Measurements from ENCODE around the gene HEATR5A.
A peak's percentile ranks its signal among the peaks of the same experiment; 100 is the strongest.

HEATR5A gene

DNA sequence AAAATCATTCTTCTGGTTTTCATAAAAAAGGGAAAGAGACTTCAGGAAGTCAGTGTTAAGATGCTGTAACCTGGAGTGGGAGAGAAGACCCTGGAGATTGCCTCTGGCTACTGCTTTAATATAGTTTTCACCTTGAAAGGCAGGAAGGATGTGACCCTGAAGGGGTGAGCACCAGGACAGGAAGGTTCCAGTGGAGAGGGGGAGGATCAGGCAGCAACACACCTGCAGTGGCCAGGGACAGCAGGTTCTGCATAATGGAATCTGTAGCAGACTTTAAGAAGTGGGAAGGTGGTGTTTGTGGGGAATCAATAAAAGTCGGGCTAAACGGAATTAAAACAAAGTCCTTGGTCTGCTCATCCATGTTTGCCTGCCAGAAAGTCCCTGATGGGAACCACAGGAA, 6.3 kb upstream of the HEATR5A start:
- H3K4me3 ChIP-seq (ENCODE audit: low read depth, low read length) = no peak overlapping the region
- TF ChIP-seq, protein P1, sequence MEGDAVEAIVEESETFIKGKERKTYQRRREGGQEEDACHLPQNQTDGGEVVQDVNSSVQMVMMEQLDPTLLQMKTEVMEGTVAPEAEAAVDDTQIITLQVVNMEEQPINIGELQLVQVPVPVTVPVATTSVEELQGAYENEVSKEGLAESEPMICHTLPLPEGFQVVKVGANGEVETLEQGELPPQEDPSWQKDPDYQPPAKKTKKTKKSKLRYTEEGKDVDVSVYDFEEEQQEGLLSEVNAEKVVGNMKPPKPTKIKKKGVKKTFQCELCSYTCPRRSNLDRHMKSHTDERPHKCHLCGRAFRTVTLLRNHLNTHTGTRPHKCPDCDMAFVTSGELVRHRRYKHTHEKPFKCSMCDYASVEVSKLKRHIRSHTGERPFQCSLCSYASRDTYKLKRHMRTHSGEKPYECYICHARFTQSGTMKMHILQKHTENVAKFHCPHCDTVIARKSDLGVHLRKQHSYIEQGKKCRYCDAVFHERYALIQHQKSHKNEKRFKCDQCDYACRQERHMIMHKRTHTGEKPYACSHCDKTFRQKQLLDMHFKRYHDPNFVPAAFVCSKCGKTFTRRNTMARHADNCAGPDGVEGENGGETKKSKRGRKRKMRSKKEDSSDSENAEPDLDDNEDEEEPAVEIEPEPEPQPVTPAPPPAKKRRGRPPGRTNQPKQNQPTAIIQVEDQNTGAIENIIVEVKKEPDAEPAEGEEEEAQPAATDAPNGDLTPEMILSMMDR (IDR thresholded peaks at IDR 0.05; ENCODE audit: low read depth, low read length) = no peak
- DNase-seq (ENCODE audit: low read depth, low spot score) = no peak
- in situ Hi-C loops (cut with HindIII; ENCODE audit: low sequenced_read_pairs) = no loop called here

DNA sequence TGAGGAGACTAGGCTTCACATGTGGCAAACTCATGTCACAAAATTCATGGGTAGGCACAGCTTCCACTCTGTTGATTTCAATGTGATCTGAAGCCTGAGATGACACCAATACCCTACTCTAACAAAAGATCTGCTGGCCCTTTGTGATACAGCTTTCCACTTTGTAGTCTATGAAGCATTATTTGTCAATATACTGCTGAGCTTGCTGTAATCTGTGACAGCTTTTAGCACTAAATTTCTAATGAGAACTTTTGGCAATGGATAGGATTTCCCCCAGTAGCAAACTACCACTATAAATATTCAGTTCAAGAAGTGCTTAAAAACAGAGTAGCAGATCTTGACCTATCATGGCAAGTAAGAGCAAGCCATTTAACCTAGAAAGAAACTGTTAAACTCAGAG, 5.6 kb upstream of the HEATR5A start:
- TF ChIP-seq, protein P1 (IDR thresholded peaks at IDR 0.05; ENCODE audit: low read depth, low read length) = no peak
- no peak overlapping the region for H3K4me3 ChIP-seq (ENCODE audit: low read depth, low read length)
- in situ Hi-C loops (cut with HindIII; ENCODE audit: low sequenced_read_pairs) = no loop called here
- no peak for DNase-seq (ENCODE audit: low read depth, low spot score)

DNA sequence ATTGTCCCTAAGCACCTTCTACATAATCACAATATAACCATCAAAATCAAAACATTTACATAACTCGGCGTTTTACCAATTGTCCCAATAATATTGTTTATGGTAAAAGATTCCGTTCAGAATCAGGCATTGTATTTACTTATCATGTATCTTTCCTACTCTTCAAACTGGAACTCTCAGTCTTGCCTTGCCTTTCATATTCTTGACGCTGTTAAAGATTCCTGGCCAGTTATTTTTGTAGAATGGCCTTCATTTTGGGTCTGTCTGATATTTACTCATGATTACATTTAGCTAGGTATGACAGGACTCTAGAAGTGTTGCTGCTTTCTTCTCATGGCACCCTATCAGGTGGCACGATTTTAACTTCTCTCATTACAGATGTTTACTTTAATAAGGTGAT, 850 bp upstream of the HEATR5A start:
- no peak overlapping the region for H3K4me3 ChIP-seq (ENCODE audit: low read depth, low read length)
- DNase-seq (ENCODE audit: low read depth, low spot score) = no peak
- TF ChIP-seq, protein P1 (IDR thresholded peaks at IDR 0.05; ENCODE audit: low read depth, low read length) = no peak
- in situ Hi-C loops (cut with HindIII; ENCODE audit: low sequenced_read_pairs) = no loop called here

DNA sequence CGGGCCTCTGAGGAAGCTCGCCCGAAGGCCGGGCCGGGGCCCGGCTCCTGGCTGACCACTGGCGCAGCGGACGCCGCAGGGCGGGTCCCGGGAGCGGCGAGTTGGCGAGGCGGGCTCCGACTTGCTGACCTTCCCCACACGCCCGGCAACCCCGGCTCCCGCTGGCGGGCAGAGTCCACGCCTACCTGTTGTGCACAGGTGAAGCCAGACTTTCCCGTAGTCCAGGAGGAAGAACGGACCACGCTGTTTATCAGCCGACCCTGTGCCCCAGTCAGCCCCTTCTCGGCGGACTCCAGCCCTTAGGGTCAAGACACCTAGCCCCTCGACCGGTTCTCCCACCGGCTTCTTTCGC, 407 bp downstream of the HEATR5A start:
- TF ChIP-seq, protein P1 (IDR thresholded peaks at IDR 0.05; ENCODE audit: low read depth, low read length) = no peak
- H3K4me3 ChIP-seq (ENCODE audit: low read depth, low read length) = peak overlapping the region; percentile 93
- in situ Hi-C loops (cut with HindIII; ENCODE audit: low sequenced_read_pairs) = no loop called here
- DNase-seq (ENCODE audit: low read depth, low spot score) = peak; percentile 53

DNA sequence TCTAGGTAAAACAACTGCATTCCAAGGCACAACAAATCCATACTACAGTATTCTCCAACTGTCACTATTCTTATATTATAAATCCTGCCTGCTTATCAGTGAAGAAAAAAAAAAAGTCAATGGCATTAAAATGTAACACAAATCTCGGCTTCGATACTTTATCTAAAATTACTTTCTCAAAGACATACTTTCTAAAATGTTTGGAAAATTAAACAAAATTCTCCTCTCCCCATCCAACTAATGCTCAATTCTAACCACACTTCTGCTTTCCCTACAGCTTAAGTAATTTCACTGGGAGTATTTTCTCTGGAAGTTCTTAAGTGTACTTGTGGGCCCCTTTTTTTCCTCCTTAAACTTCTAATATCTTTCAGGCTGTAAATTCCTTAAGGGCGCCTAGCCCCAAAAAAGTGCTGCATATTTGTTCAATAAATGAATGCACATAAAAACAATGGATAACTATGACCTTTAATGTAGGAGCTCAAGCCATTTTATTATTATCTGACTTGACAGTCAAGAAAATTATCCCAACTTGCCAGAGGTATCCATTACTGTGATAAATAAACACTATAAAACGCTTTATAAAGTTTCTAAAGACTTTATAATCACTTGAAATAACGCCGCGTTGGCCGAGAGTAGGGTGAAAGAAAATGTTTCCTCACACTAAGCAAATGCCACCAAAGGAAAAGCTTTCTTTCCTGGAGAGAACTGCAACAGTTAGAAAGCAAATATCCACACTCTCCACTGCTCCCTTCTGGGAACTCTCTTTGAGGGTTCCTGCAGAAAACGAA, 977 bp downstream of the HEATR5A start:
- DNase-seq (ENCODE audit: low read depth, low spot score) = peak; percentile 10
- TF ChIP-seq, protein P1 (IDR thresholded peaks at IDR 0.05; ENCODE audit: low read depth, low read length) = no peak
- in situ Hi-C loops (cut with HindIII; ENCODE audit: low sequenced_read_pairs) = no loop called here
- H3K4me3 ChIP-seq (ENCODE audit: low read depth, low read length) = peak overlapping the region; percentile 93

DNA sequence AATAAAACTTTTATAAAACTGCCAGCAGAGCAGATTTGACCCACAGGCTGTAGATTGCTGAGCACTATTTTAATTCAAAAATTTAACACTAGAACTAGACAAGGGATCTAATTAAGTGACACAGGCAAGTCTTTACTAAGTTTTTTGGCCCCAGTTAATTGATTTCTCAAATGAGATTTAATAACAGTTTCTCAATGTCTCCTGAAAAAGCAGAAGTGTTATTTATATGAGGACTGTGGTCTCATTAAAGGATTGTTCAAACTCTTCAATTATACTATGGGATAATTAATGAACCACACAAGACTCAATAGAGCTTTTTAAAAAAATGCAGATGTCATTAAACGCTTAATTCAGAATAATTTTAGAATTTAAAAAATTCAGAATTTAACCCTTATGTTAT, 1.9 kb downstream of the HEATR5A start:
- no peak for DNase-seq (ENCODE audit: low read depth, low spot score)
- H3K4me3 ChIP-seq (ENCODE audit: low read depth, low read length) = no peak overlapping the region
- in situ Hi-C loops (cut with HindIII; ENCODE audit: low sequenced_read_pairs) = no loop called here
- TF ChIP-seq, protein P1 (IDR thresholded peaks at IDR 0.05; ENCODE audit: low read depth, low read length) = no peak
